ENCODE measurements around the gene SMARCA4. TPM values are rescaled to one million over a fixed set of nuclear protein-coding genes. Genes with fewer than 3 reads are reported as not detected.
A peak's percentile ranks its signal among the peaks of the same experiment; 100 is the strongest.

The SMARCA4 gene
- total RNA-seq, 1 experiment from 2014 or later: 127 TPM

- TF ChIP-seq CTCF (IDR thresholded peaks at IDR 0.05; ENCODE audit: unreplicated experiment): no peak
- CTCF ChIA-PET: interaction anchor here (0.6 to 2.2 kb wide), 4 partner anchors 30 to 877 kb away, joined by 3 to 6 read pairs (median 4); no protein-coding TSS in a partner anchor
- Mint-ChIP-seq H3K4me1 (ENCODE audit: insufficient read depth, unreplicated experiment) (peaks cover 4% of the 10 kb centered on the region), H3K27ac (ENCODE audit: low read depth, unreplicated experiment) (peak overlapping the region; percentile 63), H3K4me3 (ENCODE audit: unreplicated experiment) (no peak overlapping the region), H3K36me3 (ENCODE audit: insufficient read depth, unreplicated experiment) (peaks cover 30% of the 10 kb centered on the region), H3K27me3 (ENCODE audit: insufficient read depth, unreplicated experiment) (no peaks in the 10 kb centered on the region), H3K9me3 (ENCODE audit: unreplicated experiment) (no peaks in the 10 kb centered on the region)
- POLR2A ChIA-PET: interaction anchor here (0.9 to 1.0 kb wide), 3 partner anchors 10 to 22 kb away, joined by 3 to 4 read pairs (median 4); partner anchors contain the start of gene LDLR
- BruUV-seq (replicated peaks): no TSS peak
- intact Hi-C loops (cut with micrococcal nuclease): no loop called here
- DNase-seq (ENCODE audit: unreplicated experiment): no peak
Measured at GRCh38 chr19:11066326-11066725, 105.5 kb downstream of the SMARCA4 start.

DNA sequence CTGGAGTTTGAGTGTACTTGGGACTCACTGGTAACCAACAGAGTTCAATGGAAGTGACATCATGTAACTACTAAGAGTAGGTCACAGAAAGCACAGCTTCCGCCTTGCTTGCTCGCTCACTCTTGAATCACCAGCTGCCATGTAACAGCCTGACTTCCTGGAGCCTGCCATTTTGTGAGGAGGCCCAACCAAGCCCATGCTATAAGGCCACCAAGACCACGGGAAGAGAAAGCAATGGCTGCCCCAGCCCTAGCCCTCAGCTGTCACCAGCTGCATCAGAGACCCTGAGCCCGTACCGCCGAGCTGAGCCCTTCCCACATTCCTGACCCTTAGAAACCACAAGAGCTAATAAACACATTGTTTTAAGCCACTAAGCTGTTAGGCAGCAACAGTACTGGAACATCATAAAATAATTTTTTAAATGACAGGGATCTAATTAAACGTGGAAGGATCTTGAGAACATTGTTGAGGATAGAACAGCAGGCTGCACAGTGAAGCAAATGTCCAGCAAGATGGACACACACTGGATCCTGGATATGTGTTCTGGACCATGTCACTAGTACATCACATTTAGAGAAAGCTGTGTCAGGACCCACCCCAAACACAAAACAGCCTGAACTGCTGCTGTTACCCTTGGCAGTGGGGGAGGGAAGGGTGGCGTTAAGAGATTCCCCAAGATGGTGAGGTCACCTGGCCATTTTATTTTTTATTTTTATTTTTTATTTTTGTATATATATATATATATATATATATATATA, 106.7 kb downstream of the SMARCA4 start:
- CTCF ChIA-PET: interaction anchor here (2.2 kb wide), 1 partner anchor 32 kb away, joined by 6 read pairs; no protein-coding TSS in a partner anchor
- TF ChIP-seq CTCF (IDR thresholded peaks at IDR 0.05; ENCODE audit: unreplicated experiment): no peak
- Mint-ChIP-seq H3K9me3 (ENCODE audit: unreplicated experiment) (no peaks in the 10 kb centered on the region), H3K4me1 (ENCODE audit: insufficient read depth, unreplicated experiment) (peaks cover 4% of the 10 kb centered on the region), H3K36me3 (ENCODE audit: insufficient read depth, unreplicated experiment) (peaks cover 24% of the 10 kb centered on the region), H3K27me3 (ENCODE audit: insufficient read depth, unreplicated experiment) (no peaks in the 10 kb centered on the region), H3K4me3 (ENCODE audit: unreplicated experiment) (no peak overlapping the region), H3K27ac (ENCODE audit: low read depth, unreplicated experiment) (no peak overlapping the region)
- BruUV-seq (replicated peaks): no TSS peak
- POLR2A ChIA-PET: interaction anchor here (0.9 to 1.1 kb wide), 3 partner anchors 21 to 195 kb away, joined by 3 to 4 read pairs (median 3); partner anchors contain the start of gene LDLR
- intact Hi-C loops (cut with micrococcal nuclease): no loop called here
- no peak for DNase-seq (ENCODE audit: unreplicated experiment)

- H3K27me3 Mint-ChIP-seq (ENCODE audit: insufficient read depth, unreplicated experiment): no peaks in the 10 kb centered on the region
- DNase-seq (ENCODE audit: unreplicated experiment): no peak
- POLR2A ChIA-PET: no interaction called here
- no peak overlapping the region for H3K4me3 Mint-ChIP-seq (ENCODE audit: unreplicated experiment)
- no peak for TF ChIP-seq CTCF (IDR thresholded peaks at IDR 0.05; ENCODE audit: unreplicated experiment)
- H3K27ac Mint-ChIP-seq (ENCODE audit: low read depth, unreplicated experiment): no peak overlapping the region
- H3K9me3 Mint-ChIP-seq (ENCODE audit: unreplicated experiment): no peaks in the 10 kb centered on the region
- intact Hi-C loops (cut with micrococcal nuclease): no loop called here
- CTCF ChIA-PET: interaction anchor here (0.6 kb wide), 1 partner anchor 84 kb away, joined by 4 read pairs; no protein-coding TSS in a partner anchor
- peaks cover 4% of the 10 kb centered on the region for H3K4me1 Mint-ChIP-seq (ENCODE audit: insufficient read depth, unreplicated experiment)
- peaks cover 19% of the 10 kb centered on the region for H3K36me3 Mint-ChIP-seq (ENCODE audit: insufficient read depth, unreplicated experiment)
- BruUV-seq (replicated peaks): no TSS peak
Measured at GRCh38 chr19:11069561-11069960, 108.7 kb downstream of the SMARCA4 start.

DNA sequence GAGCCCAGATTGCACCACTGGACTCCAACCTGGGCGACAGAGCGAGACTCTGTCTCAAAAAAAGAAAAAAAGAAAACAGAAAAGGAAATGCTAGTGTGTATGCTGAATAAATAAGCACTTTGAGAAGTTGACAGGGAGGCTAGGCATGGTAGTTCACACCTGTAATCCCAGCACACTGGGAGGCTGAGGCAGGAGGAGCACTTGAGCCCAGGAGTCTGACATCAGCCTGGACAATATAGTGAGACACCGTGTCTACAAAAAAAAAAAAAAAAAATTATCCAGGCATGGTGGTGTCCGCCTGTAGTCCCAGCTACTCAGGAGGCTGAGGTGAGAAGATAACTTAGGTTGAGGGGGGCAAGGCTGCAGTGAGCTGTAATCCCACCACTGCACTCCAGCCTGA, 109.3 kb downstream of the SMARCA4 start:
- H3K4me3 Mint-ChIP-seq (ENCODE audit: unreplicated experiment): no peak overlapping the region
- no peaks in the 10 kb centered on the region for H3K9me3 Mint-ChIP-seq (ENCODE audit: unreplicated experiment)
- H3K27ac Mint-ChIP-seq (ENCODE audit: low read depth, unreplicated experiment): no peak overlapping the region
- TF ChIP-seq CTCF (IDR thresholded peaks at IDR 0.05; ENCODE audit: unreplicated experiment): no peak
- ChIA-PET POLR2A (no interaction called here), CTCF (interaction anchor here (0.5 kb wide), 1 partner anchor 11 kb away, joined by 4 read pairs; no protein-coding TSS in a partner anchor)
- H3K4me1 Mint-ChIP-seq (ENCODE audit: insufficient read depth, unreplicated experiment): peaks cover under 1% of the 10 kb centered on the region
- H3K27me3 Mint-ChIP-seq (ENCODE audit: insufficient read depth, unreplicated experiment): no peaks in the 10 kb centered on the region
- BruUV-seq (replicated peaks): no TSS peak
- intact Hi-C loops (cut with micrococcal nuclease): no loop called here
- DNase-seq (ENCODE audit: unreplicated experiment): no peak
- peaks cover 14% of the 10 kb centered on the region for H3K36me3 Mint-ChIP-seq (ENCODE audit: insufficient read depth, unreplicated experiment)

Measured in MCF 10A (cell line).